Neuronal stem cell (in vitro differentiated cells): ENCODE measurements around the gene PSD2.

Experiments used
- DNase-seq: peaks from one replicate; pipeline ENCODE4 v3.0.0-alpha.2; 2013; ENCODE audit warnings: low spot score
- H2AFZ ChIP-seq: one replicate; pipeline ENCODE4 v1.6.1; 2013; ENCODE audit warnings: mild to moderate bottlenecking, low read length, inconsistent platforms
- H2AK5ac ChIP-seq: 2 replicates; pipeline ENCODE4 v1.6.1; 2013; ENCODE audit warnings: low read depth, mild to moderate bottlenecking, inconsistent platforms, low read length, moderate library complexity, mixed read lengths
- H2BK120ac ChIP-seq: 2 replicates; pipeline ENCODE4 v1.6.1; 2013; ENCODE audit warnings: low read depth, mild to moderate bottlenecking, inconsistent platforms, low read length, moderate library complexity, mixed read lengths
- H2BK12ac ChIP-seq: one replicate; pipeline ENCODE4 v1.6.1; 2013; ENCODE audit warnings: low read length, inconsistent platforms
- H2BK15ac ChIP-seq: 2 replicates; pipeline ENCODE4 v1.6.1; 2013; ENCODE audit warnings: mild to moderate bottlenecking, low read length, inconsistent platforms, mixed read lengths
- H2BK5ac ChIP-seq: one replicate; pipeline ENCODE4 v1.6.1; 2013; ENCODE audit warnings: inconsistent platforms, mild to moderate bottlenecking, low read length, moderate library complexity
- H3K14ac ChIP-seq: one replicate; pipeline ENCODE4 v1.6.1; 2013; ENCODE audit warnings: low read length, inconsistent platforms
- H3K18ac ChIP-seq: 2 replicates; pipeline ENCODE4 v1.6.1; 2013; ENCODE audit warnings: low read length, inconsistent platforms
- H3K23ac ChIP-seq: 2 replicates; pipeline ENCODE4 v1.6.1; 2013; ENCODE audit warnings: low read depth, mild to moderate bottlenecking, mixed read lengths, low read length, inconsistent platforms; ENCODE audit not compliant: poor library complexity
- H3K27ac ChIP-seq: replicated peaks from 3 replicates; pipeline ENCODE4 v1.5.1; 2013; ENCODE audit warnings: low read length, inconsistent platforms
- H3K27me3 ChIP-seq, 3 experiments: 2 replicates each; pipeline ENCODE4 v1.6.1; 2013; ENCODE audit warnings: low read length in 3 of 3, mild to moderate bottlenecking in 2 of 3, inconsistent platforms in 1 of 3, low read depth in 1 of 3, mixed read lengths in 1 of 3, moderate library complexity in 1 of 3; ENCODE audit not compliant: control insufficient read depth in 3 of 3, insufficient read depth in 3 of 3
- H3K36me3 ChIP-seq, 2 donors: replicated peaks in 1 of 2; 2 replicates each; pipeline ENCODE4 v1.6.1; 2013; ENCODE audit warnings: low read length in 2 of 2; ENCODE audit not compliant: control insufficient read depth in 2 of 2, insufficient read depth in 2 of 2
- H3K4ac ChIP-seq: 2 replicates; pipeline ENCODE4 v1.6.1; 2013; ENCODE audit warnings: inconsistent platforms, mild to moderate bottlenecking, low read length, moderate library complexity
- H3K4me1 ChIP-seq, 2 donors: 1 replicate in 1 of 2; 2 replicates in 1 of 2; pipeline ENCODE4 v1.6.1; 2013; ENCODE audit warnings: low read length in 2 of 2, low read depth in 1 of 2; ENCODE audit not compliant: control insufficient read depth in 2 of 2, insufficient read depth in 1 of 2
- H3K4me2 ChIP-seq: one replicate; pipeline ENCODE4 v1.6.1; 2013; ENCODE audit warnings: mild to moderate bottlenecking, low read length, inconsistent platforms; ENCODE audit not compliant: insufficient read depth, poor library complexity, severe bottlenecking
- H3K4me3 ChIP-seq, 2 donors: 2 replicates each; pipeline ENCODE4 v1.5.1; 2013; ENCODE audit warnings: low read length in 2 of 2, mild to moderate bottlenecking in 2 of 2, inconsistent platforms in 1 of 2, moderate library complexity in 1 of 2
- H3K79me1 ChIP-seq: one replicate; pipeline ENCODE4 v1.6.1; 2013; ENCODE audit warnings: low read depth, mild to moderate bottlenecking, inconsistent platforms, low read length, moderate library complexity
- H3K9ac ChIP-seq: one replicate; pipeline ENCODE4 v1.6.1; 2013; ENCODE audit warnings: mild to moderate bottlenecking, low read depth, low read length, inconsistent platforms; ENCODE audit not compliant: poor library complexity
- H3K9me3 ChIP-seq, 2 donors: replicated peaks in 1 of 2; 2 replicates each; pipeline versions ENCODE3 to v1.6.1; 2013; ENCODE audit warnings: low read length in 2 of 2, mild to moderate bottlenecking in 2 of 2, inconsistent platforms in 1 of 2, low read depth in 1 of 2, mixed read lengths in 1 of 2, moderate library complexity in 1 of 2; ENCODE audit not compliant: control insufficient read depth in 2 of 2, insufficient read depth in 1 of 2
- H4K8ac ChIP-seq: one replicate; pipeline ENCODE4 v1.6.1; 2013; ENCODE audit warnings: low read depth, mild to moderate bottlenecking, inconsistent platforms, low read length, moderate library complexity
- H4K91ac ChIP-seq: one replicate; pipeline ENCODE4 v1.6.1; 2013; ENCODE audit warnings: low read length, low read depth, mild to moderate bottlenecking, inconsistent platforms; ENCODE audit not compliant: poor library complexity
- WGBS, 2 donors: extraction: QIAGEN DNeasy Blood & Tissue Kit; methylation state at CpG; one replicate each; pipeline ENCODE4 v1.1.7; 2013; ENCODE audit warnings: missing lambda C conversion rate in 2 of 2, mixed read lengths in 1 of 2; ENCODE audit not compliant: insufficient read length in 2 of 2, insufficient replicate concordance in 1 of 2; ENCODE audit errors: extremely low coverage in 2 of 2; 5-methylcytosine and 5-hydroxymethylcytosine counted together

PSD2 gene

DNA sequence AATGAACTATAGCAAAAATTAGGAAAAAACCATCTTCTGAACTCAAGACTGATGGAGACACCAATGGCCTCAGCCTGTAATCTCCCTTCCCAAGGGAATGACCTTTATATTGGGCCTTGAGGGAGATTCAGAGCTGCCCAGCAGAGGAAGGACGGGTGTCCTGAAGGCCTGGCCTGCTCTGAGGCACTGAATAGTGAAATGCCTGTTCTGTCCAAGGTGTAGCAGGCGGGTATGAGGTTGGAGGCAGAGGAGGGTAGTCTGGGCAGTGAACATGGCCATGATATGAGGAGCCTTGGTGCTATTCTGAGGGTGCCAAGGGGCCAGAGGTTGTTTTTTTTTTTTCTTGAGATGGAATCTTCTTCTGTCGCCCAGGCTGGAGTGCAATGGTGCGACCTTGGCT lies 25.0 kb downstream of the PSD2 start:
- Histone ChIP-seq H4K91ac (no peak overlapping the region), H4K8ac (no peak overlapping the region), H2BK15ac (no peak overlapping the region), H3K23ac (no peak overlapping the region), H2AFZ (no peak overlapping the region), H3K4me3 (no peak overlapping the region), H2BK120ac (no peak overlapping the region), H3K4me1 (no peaks in the 10 kb centered on the region), H3K9me3 (no peaks in the 10 kb centered on the region), H3K14ac (no peak overlapping the region), H3K18ac (no peak overlapping the region), H2BK5ac (no peak overlapping the region), H3K27me3 (peaks cover 0 to 27% (median 2%) of the 10 kb centered on the region in 3 experiments), H3K4me2 (no peak overlapping the region), H3K4ac (no peak overlapping the region), H2BK12ac (no peak overlapping the region), H2AK5ac (no peak overlapping the region), H3K27ac (no peak overlapping the region), H3K79me1 (no peaks in the 10 kb centered on the region), H3K36me3 (no peaks in the 10 kb centered on the region), H3K9ac (no peak overlapping the region)
- no peak for DNase-seq
- no CpG with 5 or more reads among the region's 4 CpGs for WGBS, 2 donors

DNA sequence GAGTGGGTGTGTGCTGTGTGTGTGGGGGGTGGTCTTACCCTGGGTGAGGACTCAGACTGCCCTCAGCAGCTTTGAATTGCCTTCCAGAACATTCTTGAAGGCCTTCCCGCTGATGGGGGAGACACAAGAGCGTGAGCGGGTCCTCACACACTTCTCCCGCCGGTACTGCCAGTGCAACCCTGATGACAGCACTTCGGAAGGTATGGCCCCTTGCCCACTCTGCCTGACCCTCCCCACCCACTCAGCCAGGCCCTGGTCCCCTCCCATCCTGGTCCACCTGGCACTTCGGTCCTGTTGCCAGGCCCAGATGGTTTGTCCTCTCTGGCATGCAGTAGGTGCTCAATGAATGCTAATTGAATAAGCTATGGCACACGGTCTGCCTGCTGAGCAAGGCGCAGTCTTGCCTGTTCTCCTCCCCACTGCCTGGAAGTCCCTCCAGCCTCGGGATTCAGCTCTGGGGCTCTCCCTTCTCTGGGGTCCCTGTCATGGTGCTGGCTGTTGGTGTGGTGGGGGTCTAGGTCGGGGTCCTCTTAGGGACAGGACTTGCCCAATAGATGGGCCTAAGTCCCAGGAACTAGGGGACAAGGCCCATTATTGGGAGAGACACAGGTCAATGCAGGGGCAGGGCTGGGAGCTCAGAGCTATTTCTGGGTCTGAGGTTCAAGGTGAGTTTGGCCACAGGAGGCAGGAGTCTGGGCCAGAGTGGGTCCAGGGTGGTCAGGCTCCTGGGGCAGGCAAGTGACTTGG lies 26.4 kb downstream of the PSD2 start:
- H3K79me1 ChIP-seq = no peaks in the 10 kb centered on the region
- H3K27ac ChIP-seq = no peak overlapping the region
- peak overlapping the region; percentile 19 for H4K8ac ChIP-seq
- no peaks in the 10 kb centered on the region for H3K36me3 ChIP-seq
- H3K27me3 ChIP-seq = peaks cover 0 to 25% (median 2%) of the 10 kb centered on the region in 3 experiments
- H2BK120ac ChIP-seq = no peak overlapping the region
- H3K4ac ChIP-seq = peak overlapping the region; percentile 23
- peak overlapping the region; percentile 10 for H3K23ac ChIP-seq
- no peak overlapping the region for H3K4me3 ChIP-seq
- no peak overlapping the region for H2AFZ ChIP-seq
- no peak overlapping the region for H4K91ac ChIP-seq
- H3K14ac ChIP-seq = no peak overlapping the region
- H3K4me1 ChIP-seq = no peaks in the 10 kb centered on the region
- no peak overlapping the region for H3K4me2 ChIP-seq
- no peak overlapping the region for H2AK5ac ChIP-seq
- H3K9ac ChIP-seq = no peak overlapping the region
- H3K9me3 ChIP-seq = no peaks in the 10 kb centered on the region
- no peak overlapping the region for H2BK12ac ChIP-seq
- H2BK15ac ChIP-seq = no peak overlapping the region
- H3K18ac ChIP-seq = no peak overlapping the region
- no CpG with 5 or more reads among the region's 11 CpGs for WGBS, 2 donors
- no peak for DNase-seq
- H2BK5ac ChIP-seq = no peak overlapping the region

GRCh38 chr5:139822553-139823425 lies 27.2 kb downstream of the PSD2 start:
- no peak overlapping the region for H3K27ac ChIP-seq
- no peak overlapping the region for H4K91ac ChIP-seq
- no CpG with 5 or more reads among the region's 25 CpGs for WGBS, 2 donors
- no peaks in the 10 kb centered on the region for H3K9me3 ChIP-seq
- H2BK5ac ChIP-seq = no peak overlapping the region
- no peak overlapping the region for H2BK12ac ChIP-seq
- H3K4me2 ChIP-seq = no peak overlapping the region
- no peaks in the 10 kb centered on the region for H3K4me1 ChIP-seq
- H3K79me1 ChIP-seq = no peaks in the 10 kb centered on the region
- H3K27me3 ChIP-seq = peaks cover 0 to 19% (median 0%) of the 10 kb centered on the region in 3 experiments
- H3K4ac ChIP-seq = peak overlapping the region; percentile 23
- no peak overlapping the region for H4K8ac ChIP-seq
- H3K14ac ChIP-seq = no peak overlapping the region
- peak overlapping the region; percentile 61 for H2AK5ac ChIP-seq
- no peak overlapping the region for H3K23ac ChIP-seq
- no peaks in the 10 kb centered on the region for H3K36me3 ChIP-seq
- H3K9ac ChIP-seq = no peak overlapping the region
- DNase-seq = no peak
- H2AFZ ChIP-seq = no peak overlapping the region
- no peak overlapping the region for H3K4me3 ChIP-seq
- peak overlapping the region; percentile 36 for H3K18ac ChIP-seq
- peak overlapping the region; percentile 68 for H2BK120ac ChIP-seq
- H2BK15ac ChIP-seq = no peak overlapping the region

DNA sequence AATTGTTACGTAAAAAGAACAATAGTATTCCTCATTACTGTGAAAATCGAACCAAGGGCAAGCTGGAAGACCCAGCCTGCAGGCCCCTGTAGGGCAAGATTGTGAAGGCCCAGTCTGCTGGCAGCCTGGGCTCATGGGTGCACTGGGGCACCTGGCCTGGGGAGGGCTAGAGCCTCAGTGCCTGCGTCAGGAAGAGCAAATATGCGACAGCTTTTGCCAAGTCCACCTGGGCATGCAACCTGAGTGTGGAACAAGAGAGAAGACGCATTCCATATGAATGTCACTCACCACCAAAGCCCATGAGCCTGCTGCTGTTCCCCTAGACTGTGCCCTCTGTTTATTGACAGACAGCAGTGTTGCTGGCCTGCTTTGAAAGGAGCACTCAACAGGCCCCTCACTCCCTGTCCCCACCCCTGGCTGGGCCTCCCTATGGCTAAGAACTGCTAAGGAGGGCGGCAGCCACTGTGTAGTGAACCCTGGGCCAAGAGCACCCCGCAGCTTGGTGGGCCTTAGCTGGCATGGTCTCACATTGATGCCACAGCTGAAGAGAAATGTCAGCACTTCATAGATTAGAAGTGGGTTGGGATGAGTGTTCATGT lies 28.2 kb downstream of the PSD2 start:
- H3K4ac ChIP-seq = no peak overlapping the region
- no peaks in the 10 kb centered on the region for H3K9me3 ChIP-seq
- no peak overlapping the region for H2AFZ ChIP-seq
- H3K27me3 ChIP-seq = peaks cover 0 to 19% (median 0%) of the 10 kb centered on the region in 3 experiments
- H3K79me1 ChIP-seq = no peaks in the 10 kb centered on the region
- no peak overlapping the region for H4K91ac ChIP-seq
- no peak overlapping the region for H3K23ac ChIP-seq
- no peak overlapping the region for H3K4me2 ChIP-seq
- no peaks in the 10 kb centered on the region for H3K36me3 ChIP-seq
- no peak overlapping the region for H2BK5ac ChIP-seq
- H3K4me1 ChIP-seq = no peaks in the 10 kb centered on the region
- H3K18ac ChIP-seq = no peak overlapping the region
- WGBS, 2 donors = no CpG with 5 or more reads among the region's 7 CpGs
- H2BK12ac ChIP-seq = no peak overlapping the region
- no peak overlapping the region for H2BK120ac ChIP-seq
- no peak for DNase-seq
- H3K27ac ChIP-seq = no peak overlapping the region
- no peak overlapping the region for H4K8ac ChIP-seq
- no peak overlapping the region for H2AK5ac ChIP-seq
- H3K4me3 ChIP-seq = peak overlapping the region in 1 of 2 donors; percentile 7
- no peak overlapping the region for H2BK15ac ChIP-seq
- H3K9ac ChIP-seq = no peak overlapping the region
- H3K14ac ChIP-seq = no peak overlapping the region
